ENCODE measurements around the gene SNX18.
"Not testable (repeated sequence)": the region's sequence is repeated elsewhere in the genome, so short reads cannot be mapped to it uniquely, and the experiment has no call there.

The SNX18 gene

GRCh38 chr5:54533541-54534190 is 16.1 kb downstream of the SNX18 start:
- H3K4me3 ChIP-seq (ENCODE audit: low read depth, low read length), result no peak overlapping the region
- TF ChIP-seq CTCF (IDR thresholded peaks at IDR 0.05; ENCODE audit: borderline replicate concordance, insufficient read depth, low read depth, low read length), result no peak

GRCh38 chr5:54534191-54535004 is 16.8 kb downstream of the SNX18 start:
- no peak for TF ChIP-seq CTCF (IDR thresholded peaks at IDR 0.05; ENCODE audit: borderline replicate concordance, insufficient read depth, low read depth, low read length)
- no peak overlapping the region for H3K4me3 ChIP-seq (ENCODE audit: low read depth, low read length)

DNA sequence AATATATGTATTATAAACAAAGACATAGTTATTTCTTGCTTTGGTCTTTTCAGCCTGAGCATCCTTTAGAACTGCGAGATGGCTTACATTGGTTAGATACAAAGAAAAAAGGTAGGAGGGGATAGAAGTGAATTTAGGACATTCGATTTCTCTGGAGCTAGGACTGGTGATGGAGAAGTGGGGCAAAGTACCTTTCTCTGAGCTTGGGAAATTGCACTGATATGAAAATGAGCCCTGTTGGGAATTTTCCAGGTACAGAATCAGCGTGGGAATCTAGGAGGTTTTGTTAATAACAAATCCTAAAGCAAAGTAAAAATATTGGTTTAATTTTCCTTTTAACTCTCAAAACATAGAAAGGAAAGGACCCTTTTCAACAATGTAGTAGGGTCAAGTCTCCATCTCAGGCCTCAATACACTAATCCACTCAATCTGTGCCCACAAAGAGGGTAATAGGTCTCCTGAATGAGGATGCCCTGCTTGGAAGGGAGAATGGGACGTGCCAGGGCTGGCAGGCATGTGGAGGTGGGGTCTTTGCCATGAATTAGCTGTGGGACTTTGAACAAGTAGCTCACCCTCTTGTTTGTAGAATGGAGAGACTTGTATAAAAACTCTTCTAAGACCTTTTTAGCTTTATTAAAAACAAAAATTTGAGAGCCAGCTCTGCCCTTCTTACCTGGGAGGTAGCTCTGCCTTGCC is 17.7 kb downstream of the SNX18 start:
- no peak overlapping the region for H3K4me3 ChIP-seq (ENCODE audit: low read depth, low read length)
- TF ChIP-seq CTCF (IDR thresholded peaks at IDR 0.05; ENCODE audit: borderline replicate concordance, insufficient read depth, low read depth, low read length), result no peak

DNA sequence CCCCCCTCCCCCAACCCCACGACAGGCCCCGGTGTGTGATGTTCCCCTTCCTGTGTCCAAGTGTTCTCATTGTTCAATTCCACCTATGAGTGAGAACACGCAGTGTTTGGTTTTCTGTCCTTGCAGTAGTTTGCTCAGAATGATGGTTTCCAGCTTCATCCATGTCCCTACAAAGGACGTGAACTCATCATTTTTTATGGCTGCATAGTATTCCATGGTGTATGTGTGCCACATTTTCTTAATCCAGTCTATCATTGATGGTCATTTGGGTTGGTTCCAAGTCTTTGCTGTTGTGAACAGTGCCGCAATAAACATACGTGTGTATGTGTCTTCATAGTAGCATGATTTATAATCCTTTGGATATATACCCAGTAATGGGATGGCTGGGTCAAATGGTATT is 18.8 kb downstream of the SNX18 start:
- H3K4me3 ChIP-seq (ENCODE audit: low read depth, low read length), result not testable (repeated sequence)

GRCh38 chr5:54536861-54537260 is 19.3 kb downstream of the SNX18 start:
- H3K4me3 ChIP-seq (ENCODE audit: low read depth, low read length), result not testable (repeated sequence)

DNA sequence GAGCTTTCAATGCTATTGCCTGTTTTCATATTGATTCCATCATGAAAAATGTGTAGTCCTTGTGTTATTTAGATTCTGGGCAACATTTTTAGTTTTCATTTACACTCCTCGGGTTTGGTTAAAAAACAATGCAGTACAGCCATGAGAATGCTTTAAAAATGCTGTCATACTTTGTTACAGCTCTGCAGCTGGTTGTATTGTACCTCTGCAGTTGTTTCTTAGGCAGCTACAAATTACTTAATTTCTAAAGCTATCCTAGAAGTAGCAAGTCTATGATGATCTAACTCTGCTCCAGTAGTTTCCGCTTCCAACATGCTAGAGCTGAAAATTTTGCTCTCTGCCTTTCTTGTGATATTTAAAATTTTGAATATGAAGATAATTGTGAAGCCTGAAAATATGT is 20.2 kb downstream of the SNX18 start:
- no peak for TF ChIP-seq CTCF (IDR thresholded peaks at IDR 0.05; ENCODE audit: borderline replicate concordance, insufficient read depth, low read depth, low read length)
- H3K4me3 ChIP-seq (ENCODE audit: low read depth, low read length), result no peak overlapping the region

DNA sequence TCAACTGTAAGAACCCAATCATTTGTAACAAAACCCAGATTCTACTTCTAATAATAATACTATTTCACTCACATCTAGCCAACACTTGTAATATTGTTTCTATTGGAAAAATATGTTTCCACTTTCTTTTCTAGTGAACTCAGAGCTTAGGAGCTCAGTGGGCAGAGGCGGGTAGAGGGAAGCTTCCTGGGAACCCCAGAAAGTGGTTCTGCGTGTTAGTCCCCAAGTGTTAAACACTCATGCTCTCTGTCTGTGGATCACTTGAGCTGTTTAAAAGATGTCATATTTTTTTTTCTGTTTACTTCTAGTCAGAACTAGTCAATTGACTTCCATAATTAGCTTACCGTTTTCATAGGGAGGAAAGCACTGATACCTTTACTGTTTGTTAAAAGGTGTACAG is 20.6 kb downstream of the SNX18 start:
- TF ChIP-seq CTCF (IDR thresholded peaks at IDR 0.05; ENCODE audit: borderline replicate concordance, insufficient read depth, low read depth, low read length), result no peak
- H3K4me3 ChIP-seq (ENCODE audit: low read depth, low read length), result no peak overlapping the region

DNA sequence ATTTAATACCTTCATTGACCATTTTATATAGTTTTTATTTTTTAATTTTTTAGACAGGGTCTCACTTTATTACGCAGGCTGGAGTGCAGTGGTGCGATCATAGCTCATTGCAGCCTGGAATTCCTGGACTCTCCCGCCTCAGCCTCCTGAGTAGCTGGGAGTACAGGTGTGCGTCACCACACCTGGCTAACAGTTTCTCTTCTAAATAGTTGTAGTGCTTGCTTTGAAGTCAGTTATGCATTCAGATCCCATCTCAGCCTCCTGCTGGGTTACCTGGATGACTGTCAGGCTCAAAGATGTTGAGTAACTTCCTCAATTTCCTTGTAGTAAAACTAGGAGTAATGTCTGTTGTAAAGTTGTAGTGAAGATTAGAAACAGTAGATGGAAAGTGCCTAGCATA is 21.4 kb downstream of the SNX18 start:
- no peak overlapping the region for H3K4me3 ChIP-seq (ENCODE audit: low read depth, low read length)
- TF ChIP-seq CTCF (IDR thresholded peaks at IDR 0.05; ENCODE audit: borderline replicate concordance, insufficient read depth, low read depth, low read length), result no peak
